ENCODE measurements around the gene KRTAP13-2. TPM values are rescaled to one million over a fixed set of nuclear protein-coding genes. Genes with fewer than 3 reads are reported as not detected.

Gene KRTAP13-2
- total RNA-seq, 1 experiment from 2014 or later, result not detected

DNA sequence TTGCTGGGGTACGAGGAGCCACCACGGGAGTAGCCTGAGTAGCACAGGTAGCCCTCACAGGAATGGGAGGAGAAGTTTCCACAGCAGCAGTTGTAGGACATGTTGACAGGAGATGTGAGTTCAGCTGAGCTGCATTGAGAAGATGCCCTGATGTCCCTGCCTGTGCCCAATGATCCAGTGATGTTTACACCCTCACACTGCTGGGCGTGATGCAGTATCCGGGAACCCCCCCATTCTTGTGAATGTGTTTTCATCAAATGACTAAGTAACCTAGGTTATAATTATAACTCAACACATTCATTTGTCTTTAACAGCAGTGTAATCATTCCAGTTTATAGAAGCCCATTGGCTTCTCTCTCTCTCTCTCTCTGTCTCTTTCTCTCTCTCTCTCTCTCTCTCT, 23.6 kb downstream of the KRTAP13-2 start, which contains the start of gene KRTAP23-1:
Gene KRTAP23-1 (minus strand): TSS at position 101 of the 400 bp plus-strand sequence. CDS start 0 bp downstream, at position 101.
- Histone ChIP-seq H2BK12ac (ENCODE audit: insufficient read length, low read depth, low read length) (no peak within 1 kb of the TSS), H3K4ac (ENCODE audit: low read depth, low read length) (no peak within 1 kb of the TSS), H2AFZ (ENCODE audit: low read length) (no peak within 1 kb of the TSS), H2AK5ac (ENCODE audit: insufficient read length, low read length) (no peak within 1 kb of the TSS), H3K79me2 (ENCODE audit: insufficient read depth, low read length) (no peaks in the 10 kb centered on the region), H3K4me2 (ENCODE audit: insufficient read depth, insufficient read length, low read length) (no peak within 1 kb of the TSS), H3T11ph (ENCODE audit: low read length) (no peak within 1 kb of the TSS), H2BK5ac (ENCODE audit: insufficient read length, low read length) (no peak within 1 kb of the TSS), H3K18ac (ENCODE audit: insufficient read length, low read depth, low read length) (no peak within 1 kb of the TSS), H3K9me3 (ENCODE audit: control insufficient read depth, low read depth, low read length) (no peaks in the 10 kb centered on the region), H3K23me2 (ENCODE audit: insufficient read length, low read depth, low read length, poor library complexity, severe bottlenecking) (no peaks in the 10 kb centered on the region), H3K9ac (ENCODE audit: extremely low read depth, insufficient read length, low read length) (no peak within 1 kb of the TSS), H4K20me1 (ENCODE audit: control insufficient read depth, insufficient read depth, insufficient read length) (no peaks in the 10 kb centered on the region), H4K8ac (replicated peaks; ENCODE audit: insufficient read length, low read depth, low read length) (no peak within 1 kb of the TSS), H3K56ac (ENCODE audit: insufficient read length, low read depth, low read length) (no peak within 1 kb of the TSS), H3K4me1 (ENCODE audit: insufficient read depth, low read length) (peaks cover 4% of the 10 kb centered on the region; the same call in 1 of the 2 replicates), H3K27me3 (ENCODE audit: insufficient read depth, low read length) (no peaks in the 10 kb centered on the region), H3K79me1 (ENCODE audit: insufficient read depth, low read depth, low read length, poor library complexity, severe bottlenecking) (no peaks in the 10 kb centered on the region), H3K14ac (ENCODE audit: insufficient read depth, low read length) (peak within 1 kb of the TSS; percentile 27; the same call in 1 of the 2 replicates), H2BK15ac (ENCODE audit: low read depth, low read length) (no peak within 1 kb of the TSS), H4K5ac (ENCODE audit: insufficient read length, low read depth, low read length) (no peak within 1 kb of the TSS), H2BK20ac (ENCODE audit: low read depth, low read length, poor library complexity, severe bottlenecking) (no peak within 1 kb of the TSS), H2BK120ac (ENCODE audit: low read depth, low read length, poor library complexity, severe bottlenecking) (no peak within 1 kb of the TSS), H3K27ac (ENCODE audit: insufficient read length, low read depth, low read length) (no peak within 1 kb of the TSS), H3K23ac (ENCODE audit: insufficient read length, low read depth, low read length) (no peak within 1 kb of the TSS), H4K91ac (ENCODE audit: insufficient read length, low read depth, low read length) (no peak within 1 kb of the TSS)
- WGBS (ENCODE audit: extremely low coverage, insufficient read length, low lambda C conversion rate), result no CpG with 5 or more reads among the region's 4 CpGs
- Mint-ChIP-seq H3K9me3 (peaks cover 8 to 15% of the 10 kb centered on the region in 2 experiments; a peak in 4 of 5 replicates), H3K27me3 (ENCODE audit: low read depth) (no peaks in the 10 kb centered on the region), H3K4me1 (peaks cover 13 to 29% of the 10 kb centered on the region in 2 experiments), H3K36me3 (ENCODE audit: insufficient read depth in 1 of 3, low read depth in 3 of 3) (peaks cover 0 to 7% (median 0%) of the 10 kb centered on the region in 3 experiments; a peak in 1 of 7 replicates), H3K4me3 (no peak within 1 kb of the TSS), H3K27ac (no peak within 1 kb of the TSS)
- TF ChIP-seq, protein P1, sequence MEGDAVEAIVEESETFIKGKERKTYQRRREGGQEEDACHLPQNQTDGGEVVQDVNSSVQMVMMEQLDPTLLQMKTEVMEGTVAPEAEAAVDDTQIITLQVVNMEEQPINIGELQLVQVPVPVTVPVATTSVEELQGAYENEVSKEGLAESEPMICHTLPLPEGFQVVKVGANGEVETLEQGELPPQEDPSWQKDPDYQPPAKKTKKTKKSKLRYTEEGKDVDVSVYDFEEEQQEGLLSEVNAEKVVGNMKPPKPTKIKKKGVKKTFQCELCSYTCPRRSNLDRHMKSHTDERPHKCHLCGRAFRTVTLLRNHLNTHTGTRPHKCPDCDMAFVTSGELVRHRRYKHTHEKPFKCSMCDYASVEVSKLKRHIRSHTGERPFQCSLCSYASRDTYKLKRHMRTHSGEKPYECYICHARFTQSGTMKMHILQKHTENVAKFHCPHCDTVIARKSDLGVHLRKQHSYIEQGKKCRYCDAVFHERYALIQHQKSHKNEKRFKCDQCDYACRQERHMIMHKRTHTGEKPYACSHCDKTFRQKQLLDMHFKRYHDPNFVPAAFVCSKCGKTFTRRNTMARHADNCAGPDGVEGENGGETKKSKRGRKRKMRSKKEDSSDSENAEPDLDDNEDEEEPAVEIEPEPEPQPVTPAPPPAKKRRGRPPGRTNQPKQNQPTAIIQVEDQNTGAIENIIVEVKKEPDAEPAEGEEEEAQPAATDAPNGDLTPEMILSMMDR (conservative IDR thresholded peaks at IDR 0.05), result no peak
- DNase-seq, result no peak
